Measurements from ENCODE around the gene EVI5L. TPM values are rescaled to one million over a fixed set of nuclear protein-coding genes. Genes with fewer than 3 reads are reported as not detected.

Gene EVI5L
- total RNA-seq, 1 experiment from 2014 or later = 12.2 TPM

GRCh38 chr19:7909471-7910067 lies 79.6 kb downstream of the EVI5L start:
- no TSS peak for BruUV-seq (replicated peaks)
- no peak for TF ChIP-seq CTCF (IDR thresholded peaks at IDR 0.05; ENCODE audit: unreplicated experiment)

GRCh38 chr19:7910321-7911161 lies 80.5 kb downstream of the EVI5L start:
- no peaks in the 10 kb centered on the region for H3K9me3 Mint-ChIP-seq (ENCODE audit: low read depth, unreplicated experiment)
- no peak overlapping the region for H3K4me3 Mint-ChIP-seq (ENCODE audit: low read depth, unreplicated experiment)
- no peak for DNase-seq
- H3K27me3 Mint-ChIP-seq (ENCODE audit: unreplicated experiment) = no peaks in the 10 kb centered on the region
- H3K36me3 Mint-ChIP-seq (ENCODE audit: insufficient read depth, unreplicated experiment) = peaks cover 35% of the 10 kb centered on the region
- intact Hi-C loops (cut with micrococcal nuclease; ENCODE audit: unreplicated experiment) = no loop called here
- H3K27ac Mint-ChIP-seq (ENCODE audit: unreplicated experiment) = no peak overlapping the region
- CTCF ChIA-PET = no interaction called here
- no peak for TF ChIP-seq CTCF (IDR thresholded peaks at IDR 0.05; ENCODE audit: unreplicated experiment)
- H3K4me1 Mint-ChIP-seq (ENCODE audit: low read depth, unreplicated experiment) = peaks cover 5% of the 10 kb centered on the region
- no TSS peak for BruUV-seq (replicated peaks)

More at GRCh38 chr19:7909471-7910067, 79.6 kb downstream of the EVI5L start:
- H3K4me3 Mint-ChIP-seq (ENCODE audit: low read depth, unreplicated experiment) = no peak overlapping the region
- no peaks in the 10 kb centered on the region for H3K27me3 Mint-ChIP-seq (ENCODE audit: unreplicated experiment)
- intact Hi-C loops (cut with micrococcal nuclease; ENCODE audit: unreplicated experiment) = no loop called here
- no peak for DNase-seq
- H3K4me1 Mint-ChIP-seq (ENCODE audit: low read depth, unreplicated experiment) = peaks cover 15% of the 10 kb centered on the region
- no peak overlapping the region for H3K27ac Mint-ChIP-seq (ENCODE audit: unreplicated experiment)
- H3K36me3 Mint-ChIP-seq (ENCODE audit: insufficient read depth, unreplicated experiment) = peaks cover 40% of the 10 kb centered on the region
- CTCF ChIA-PET = no interaction called here
- no peaks in the 10 kb centered on the region for H3K9me3 Mint-ChIP-seq (ENCODE audit: low read depth, unreplicated experiment)

GRCh38 chr19:7911508-7912143 lies 81.6 kb downstream of the EVI5L start:
- CTCF ChIA-PET = no interaction called here
- BruUV-seq (replicated peaks) = no TSS peak
- no peak for TF ChIP-seq CTCF (IDR thresholded peaks at IDR 0.05; ENCODE audit: unreplicated experiment)
- H3K27ac Mint-ChIP-seq (ENCODE audit: unreplicated experiment) = no peak overlapping the region
- DNase-seq = no peak
- H3K9me3 Mint-ChIP-seq (ENCODE audit: low read depth, unreplicated experiment) = no peaks in the 10 kb centered on the region
- no peaks in the 10 kb centered on the region for H3K27me3 Mint-ChIP-seq (ENCODE audit: unreplicated experiment)
- H3K36me3 Mint-ChIP-seq (ENCODE audit: insufficient read depth, unreplicated experiment) = peaks cover 26% of the 10 kb centered on the region
- intact Hi-C loops (cut with micrococcal nuclease; ENCODE audit: unreplicated experiment) = no loop called here
- H3K4me1 Mint-ChIP-seq (ENCODE audit: low read depth, unreplicated experiment) = no peaks in the 10 kb centered on the region
- H3K4me3 Mint-ChIP-seq (ENCODE audit: low read depth, unreplicated experiment) = no peak overlapping the region

GRCh38 chr19:7912144-7912696 lies 82.2 kb downstream of the EVI5L start:
- Mint-ChIP-seq H3K4me1 (ENCODE audit: low read depth, unreplicated experiment) (no peaks in the 10 kb centered on the region), H3K27me3 (ENCODE audit: unreplicated experiment) (no peaks in the 10 kb centered on the region), H3K27ac (ENCODE audit: unreplicated experiment) (no peak overlapping the region), H3K4me3 (ENCODE audit: low read depth, unreplicated experiment) (no peak overlapping the region), H3K36me3 (ENCODE audit: insufficient read depth, unreplicated experiment) (peaks cover 26% of the 10 kb centered on the region), H3K9me3 (ENCODE audit: low read depth, unreplicated experiment) (no peaks in the 10 kb centered on the region)
- CTCF ChIA-PET = no interaction called here
- no peak for TF ChIP-seq CTCF (IDR thresholded peaks at IDR 0.05; ENCODE audit: unreplicated experiment)
- intact Hi-C loops (cut with micrococcal nuclease; ENCODE audit: unreplicated experiment) = no loop called here
- no peak for DNase-seq
- no TSS peak for BruUV-seq (replicated peaks)
